H1 (cell line): ENCODE measurements around the gene ANKDD1A. TPM values are rescaled to one million over a fixed set of nuclear protein-coding genes. Genes with fewer than 3 reads are reported as not detected.

Experiments
- CTCF ChIA-PET: fragments of 300-600 bp; sonication (Branson Sonifier 250); formaldehyde crosslinking; loops from one replicate; lab custom pipeline; 2021; ENCODE audit not compliant: partially characterized antibody; lab: Charles Lee
- POLR2A ChIA-PET: fragments of 300-600 bp; sonication (Branson Sonifier 250); formaldehyde crosslinking; loops from one replicate; lab custom pipeline; 2021; ENCODE audit warnings: inconsistent platforms; ENCODE audit not compliant: partially characterized antibody; lab: Charles Lee
- DNase-seq, 2 experiments: peaks; one replicate each; pipeline versions ENCODE4 v3.0.0 to v3.0.0-alpha.2; 2010 to 2022; ENCODE audit warnings: low spot score in 2 of 2, low read depth in 1 of 2, mixed read lengths in 1 of 2
- FAIRE-seq: peaks from 2 replicates; lab custom pipeline; 2011; peaks lifted over from hg19 to GRCh38; lab: Jason Lieb, UNC
- H2AFZ ChIP-seq: 2 replicates; pipeline ENCODE4 v1.8.1; 2012; ENCODE audit warnings: low read length, inconsistent platforms
- H2AK5ac ChIP-seq: 2 replicates; pipeline ENCODE4 v1.6.1; 2013; ENCODE audit warnings: low read depth, low read length
- H2BK120ac ChIP-seq: replicated peaks from 2 replicates; pipeline ENCODE3; 2013; ENCODE audit warnings: low read depth, low read length, inconsistent platforms
- H2BK12ac ChIP-seq: 2 replicates; pipeline ENCODE4 v1.6.1; 2013; ENCODE audit warnings: low read depth, low read length
- H2BK15ac ChIP-seq: 2 replicates; pipeline ENCODE4 v1.6.1; 2013; ENCODE audit warnings: low read length
- H2BK20ac ChIP-seq: 2 replicates; pipeline ENCODE4 v1.6.1; 2013; ENCODE audit warnings: low read length
- H2BK5ac ChIP-seq: 2 replicates; pipeline ENCODE4 v1.6.1; 2013; ENCODE audit warnings: low read depth, low read length
- H3K14ac ChIP-seq: 2 replicates; pipeline ENCODE4 v1.6.1; 2013; ENCODE audit warnings: inconsistent platforms; ENCODE audit not compliant: insufficient read length
- H3K18ac ChIP-seq: 2 replicates; pipeline ENCODE4 v1.6.1; 2013; ENCODE audit warnings: low read length; ENCODE audit errors: extremely low read depth
- H3K23ac ChIP-seq: 2 replicates; pipeline ENCODE4 v1.6.1; 2013; ENCODE audit warnings: inconsistent platforms; ENCODE audit not compliant: insufficient read length
- H3K23me2 ChIP-seq: 2 replicates; pipeline ENCODE4 v1.6.1; 2013; ENCODE audit warnings: low read depth, low read length
- H3K27ac ChIP-seq: 2 replicates; pipeline ENCODE4 v1.6.1; 2011; ENCODE audit warnings: low read depth, low read length, inconsistent platforms
- H3K27me3 ChIP-seq, 4 experiments: replicated peaks in 1 of 4; 1 replicate in 1 of 4; 2 replicates in 3 of 4; pipeline versions ENCODE4 v1.6.1 to v1.8.1; 2011 to 2013; ENCODE audit warnings: low read length in 3 of 4, mild to moderate bottlenecking in 3 of 4, inconsistent platforms in 2 of 4, mixed read lengths in 2 of 4, moderate library complexity in 1 of 4; ENCODE audit not compliant: control insufficient read depth in 3 of 4, insufficient read depth in 3 of 4; ENCODE audit errors: extremely low read depth in 1 of 4
- H3K36me3 ChIP-seq, 4 experiments: 2 replicates each; pipeline versions ENCODE4 v1.6.1 to v1.8.1; 2011 to 2013; ENCODE audit warnings: mild to moderate bottlenecking in 4 of 4, low read length in 3 of 4, moderate library complexity in 2 of 4, control low read depth in 1 of 4, inconsistent platforms in 1 of 4; ENCODE audit not compliant: insufficient read depth in 4 of 4, control insufficient read depth in 2 of 4
- H3K4ac ChIP-seq: replicated peaks from 2 replicates; pipeline ENCODE3; 2013; ENCODE audit warnings: low read length, low read depth, mixed read lengths, inconsistent platforms; ENCODE audit not compliant: insufficient read length
- H3K4me1 ChIP-seq, 4 experiments: replicated peaks in 1 of 4; 1 replicate in 1 of 4; 2 replicates in 3 of 4; pipeline versions ENCODE4 v1.6.1 to v1.8.1; 2011 to 2013; ENCODE audit warnings: low read length in 3 of 4, inconsistent platforms in 2 of 4, mixed read lengths in 1 of 4; ENCODE audit not compliant: insufficient read depth in 4 of 4, control insufficient read depth in 3 of 4
- H3K4me2 ChIP-seq, 2 experiments: 2 replicates each; pipeline versions ENCODE4 v1.6.1 to v1.8.1; 2011 to 2013; ENCODE audit warnings: low read depth in 2 of 2, low read length in 2 of 2, control low read depth in 1 of 2, inconsistent platforms in 1 of 2, mild to moderate bottlenecking in 1 of 2; ENCODE audit not compliant: insufficient read depth in 1 of 2
- H3K4me3 ChIP-seq, 4 experiments: fragments of 200-600, 300-600 bp in 1 of 4; sonication (generic), shearing (Covaris generic), sonication (Bioruptor Twin) in 1 of 4; 2 replicates each; pipeline versions ENCODE4 v1.5.1 to v1.8.1; 2011 to 2016; ENCODE audit warnings: low read length in 4 of 4, low read depth in 3 of 4, control low read depth in 2 of 4, inconsistent platforms in 2 of 4, mild to moderate bottlenecking in 2 of 4, mixed read lengths in 1 of 4, moderate library complexity in 1 of 4; ENCODE audit not compliant: insufficient read depth in 2 of 4; ENCODE audit errors: extremely low read depth in 1 of 4
- H3K56ac ChIP-seq: replicated peaks from 2 replicates; pipeline ENCODE3; 2013; ENCODE audit warnings: low read depth, mild to moderate bottlenecking, mixed read lengths, low read length, inconsistent platforms; ENCODE audit not compliant: insufficient read length
- H3K79me1 ChIP-seq: 2 replicates; pipeline ENCODE4 v1.6.1; 2013; ENCODE audit warnings: low read depth, low read length, control low read depth
- H3K79me2 ChIP-seq, 2 experiments: 2 replicates each; pipeline versions ENCODE4 v1.6.1 to v1.8.1; 2012 to 2013; ENCODE audit warnings: low read length in 2 of 2, mild to moderate bottlenecking in 2 of 2, inconsistent platforms in 1 of 2; ENCODE audit not compliant: insufficient read depth in 2 of 2, control insufficient read depth in 1 of 2
- H3K9ac ChIP-seq, 4 experiments: replicated peaks in 1 of 4; 1 replicate in 1 of 4; 2 replicates in 3 of 4; pipeline versions ENCODE4 v1.6.1 to v1.8.1; 2011 to 2013; ENCODE audit warnings: low read depth in 3 of 4, low read length in 3 of 4, control low read depth in 2 of 4, mild to moderate bottlenecking in 2 of 4, moderate library complexity in 2 of 4, inconsistent platforms in 1 of 4; ENCODE audit errors: extremely low read depth in 1 of 4
- H3K9me3 ChIP-seq, 2 experiments: 2 replicates each; pipeline versions ENCODE4 v1.6.1 to v1.8.1; 2012 to 2013; ENCODE audit warnings: mild to moderate bottlenecking in 2 of 2, moderate library complexity in 2 of 2, control low read depth in 1 of 2, inconsistent platforms in 1 of 2, low read depth in 1 of 2, low read length in 1 of 2, mixed read lengths in 1 of 2; ENCODE audit not compliant: insufficient read depth in 2 of 2
- H4K20me1 ChIP-seq, 2 experiments: replicated peaks in 1 of 2; 2 replicates each; pipeline versions ENCODE3 to v1.8.1; 2011 to 2013; ENCODE audit warnings: inconsistent platforms in 2 of 2, low read length in 2 of 2, mild to moderate bottlenecking in 1 of 2; ENCODE audit not compliant: insufficient read depth in 2 of 2, control insufficient read depth in 1 of 2
- H4K5ac ChIP-seq: 2 replicates; pipeline ENCODE4 v1.6.1; 2013; ENCODE audit warnings: low read length, low read depth, mixed read lengths, inconsistent platforms; ENCODE audit not compliant: insufficient read length
- H4K8ac ChIP-seq: 2 replicates; pipeline ENCODE4 v1.8.0; 2013; ENCODE audit warnings: mild to moderate bottlenecking, moderate library complexity, low read length, inconsistent platforms; ENCODE audit not compliant: insufficient read depth; ENCODE audit errors: extremely low read depth
- H4K91ac ChIP-seq: replicated peaks from 2 replicates; pipeline ENCODE3; 2013; ENCODE audit warnings: low read length, mixed read lengths, inconsistent platforms; ENCODE audit not compliant: insufficient read length
- JUND ChIP-seq: IDR thresholded peaks from 2 replicates; pipeline ENCODE4 v1.6.1; 2011; ENCODE audit warnings: mild to moderate bottlenecking, improper control_type of control experiment, low read length
- TAF1 ChIP-seq: IDR thresholded peaks from 2 replicates; pipeline ENCODE4 v1.6.1; 2011; ENCODE audit warnings: mild to moderate bottlenecking, low read depth, low read length
- TAF7 ChIP-seq: optimal IDR thresholded peaks from 2 replicates; pipeline ENCODE3; 2011; ENCODE audit warnings: low read depth, mild to moderate bottlenecking, inconsistent platforms, low read length, moderate library complexity, borderline replicate concordance
- ZNF274 ChIP-seq: IDR thresholded peaks from 2 replicates; pipeline ENCODE4 v1.7.0; 2012; ENCODE audit warnings: low read length, borderline replicate concordance; ENCODE audit errors: extremely low read depth
- WGBS, 2 experiments: shearing (Covaris generic) in 1 of 2; methylation state at CpG; one replicate each; pipeline versions ENCODE4 v1.1.6 to v1.1.7; 2013 to 2015; ENCODE audit warnings: low lambda C conversion rate in 2 of 2, mixed read lengths in 2 of 2, inconsistent platforms in 1 of 2, low coverage in 1 of 2, missing lambda C conversion rate in 1 of 2; ENCODE audit not compliant: insufficient replicate concordance in 2 of 2, insufficient coverage in 1 of 2, insufficient read length in 1 of 2; ENCODE audit errors: extremely low coverage in 1 of 2, missing lambda C conversion rate in 1 of 2; 5-methylcytosine and 5-hydroxymethylcytosine counted together
- polyA plus RNA-seq, 7 experiments: library from polyadenylated mRNA; depleted of rRNA in 3 of 7; stranded (reverse) in 5 of 7; unstranded in 2 of 7; fragments of >200 nt in 5 of 7; fragments of 200-250 nt in 2 of 7; gene quantifications; 1 replicate in 5 of 7; 2 replicates in 1 of 7; 4 replicates in 1 of 7; pipeline versions ENCODE4 v1.2.1 to v1.2.3, GENCODE V29; 2011 to 2013; ENCODE audit warnings: missing spikeins in 2 of 7, mixed read lengths in 2 of 7
- total RNA-seq: library from RNA; stranded (reverse); fragmentation: NEBNext Ultra II Directional; extraction: Animal tissue kit (Norgen Biotek cat#: 25700); gene quantifications from 2 replicates; pipeline ENCODE4 v1.2.1, GENCODE V29; 2021
- TF ChIP-seq, protein P1 (sequence below): IDR thresholded peaks from 2 replicates; pipeline ENCODE4 v1.6.1; 2012; ENCODE audit warnings: inconsistent platforms

The ANKDD1A gene
- total and polyA plus RNA-seq, 2 of the 8 experiments (the other 6 are each of a cell fraction or from before 2014, with no cell fraction given): 4.1 to 5.0 TPM

- Histone ChIP-seq H3K4me3 (no peak overlapping the region), H3K27me3 (peaks cover 0 to 4% (median 1%) of the 10 kb centered on the region in 4 experiments; a peak in 4 of 7 replicates), H3K23me2 (peaks cover 3% of the 10 kb centered on the region), H3K4me1 (peaks cover 0 to 8% (median 3%) of the 10 kb centered on the region in 4 experiments; a peak in 5 of 7 replicates), H3K9ac (no peak overlapping the region), H3K9me3 (peaks cover 17 to 20% of the 10 kb centered on the region in 2 experiments), H2BK120ac (no peak overlapping the region), H3K27ac (no peak overlapping the region), H3K79me2 (no peaks in the 10 kb centered on the region), H4K20me1 (no peaks in the 10 kb centered on the region), H3K4ac (no peak overlapping the region), H3K4me2 (no peak overlapping the region), H3K14ac (no peak overlapping the region), H3K23ac (no peak overlapping the region), H2BK12ac (no peak overlapping the region), H4K91ac (no peak overlapping the region), H2BK5ac (no peak overlapping the region), H3K79me1 (no peaks in the 10 kb centered on the region), H2AK5ac (no peak overlapping the region), H2AFZ (no peak overlapping the region)
- CTCF ChIA-PET: interaction anchor here (0.8 to 3.1 kb wide), 16 partner anchors 12 to 173 kb away, joined by 3 to 22 read pairs (median 6); no protein-coding TSS in a partner anchor
- DNase-seq: no peak
- 98% methylated on average over 3 of the region's 3 CpGs; no CpG with 5 or more reads in 1 of the 2 experiments for WGBS, 2 experiments
- TF ChIP-seq ZNF274 (no peak), JUND (no peak), TAF7 (no peak), TAF1 (no peak)
- TF ChIP-seq, protein P1, sequence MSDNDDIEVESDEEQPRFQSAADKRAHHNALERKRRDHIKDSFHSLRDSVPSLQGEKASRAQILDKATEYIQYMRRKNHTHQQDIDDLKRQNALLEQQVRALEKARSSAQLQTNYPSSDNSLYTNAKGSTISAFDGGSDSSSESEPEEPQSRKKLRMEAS: no peak
- TF ChIP-seq, all 59 proteins: peak for 0
- Histone ChIP-seq H4K8ac (no peak overlapping the region), H2BK20ac (0 out of 2 replicates have a peak overlapping the region, but pooled peaks have one; percentile 72), H2BK15ac (no peak overlapping the region; the same call in 1 of the 2 replicates), H3K56ac (no peak overlapping the region), H3K18ac (no peak overlapping the region), H3K36me3 (no peaks in the 10 kb centered on the region), H4K5ac (no peak overlapping the region)
- POLR2A ChIA-PET: interaction anchor here (0.6 to 3.0 kb wide), 6 partner anchors 9 to 176 kb away, joined by 3 to 10 read pairs (median 4); no protein-coding TSS in a partner anchor
- no peak for FAIRE-seq
Measured at GRCh38 chr15:64906402-64906801, 5.3 kb upstream of the ANKDD1A start.
